ENCODE results near the gene ZDHHC22. TPM values are rescaled to one million over a fixed set of nuclear protein-coding genes. Genes with fewer than 3 reads are reported as not detected.

ZDHHC22 gene
- total and polyA plus RNA-seq, 2 experiments from 2014 or later, result 17.6 to 32.1 TPM

- no peak for TF ChIP-seq STAT1 (IDR thresholded peaks at IDR 0.05; ENCODE audit: unreplicated experiment)
- TF ChIP-seq JUNB (IDR thresholded peaks at IDR 0.05; ENCODE audit: unreplicated experiment), result no peak
- no peak for TF ChIP-seq EZH2 (IDR thresholded peaks at IDR 0.05; ENCODE audit: low read depth, unreplicated experiment)
- no peak for TF ChIP-seq ZNF114 (CRISPR knock-in tag; IDR thresholded peaks at IDR 0.05)
- TF ChIP-seq CTCF (conservative IDR thresholded peaks at IDR 0.05; ENCODE audit: low read depth in 2 of 2), result no peak
Observed at GRCh38 chr14:77154421-77154820, 12.8 kb upstream of the ZDHHC22 start (continued).

GRCh38 chr14:77153802-77154201 lies 12.2 kb upstream of the ZDHHC22 start:
- no peak overlapping the region for H3K27ac Mint-ChIP-seq
- H3K4me1 Mint-ChIP-seq, result peaks cover 44% of the 10 kb centered on the region
- no peak overlapping the region for H3K27ac ChIP-seq (ENCODE audit: low read depth)
- no peak for TF ChIP-seq STAT1 (IDR thresholded peaks at IDR 0.05; ENCODE audit: unreplicated experiment)
- TF ChIP-seq CTCF (conservative IDR thresholded peaks at IDR 0.05; ENCODE audit: low read depth in 2 of 2), result no peak
- TF ChIP-seq JUNB (IDR thresholded peaks at IDR 0.05; ENCODE audit: unreplicated experiment), result no peak
- no peak for TF ChIP-seq REST (IDR thresholded peaks at IDR 0.05; ENCODE audit: unreplicated experiment)
- TF ChIP-seq, protein P1, sequence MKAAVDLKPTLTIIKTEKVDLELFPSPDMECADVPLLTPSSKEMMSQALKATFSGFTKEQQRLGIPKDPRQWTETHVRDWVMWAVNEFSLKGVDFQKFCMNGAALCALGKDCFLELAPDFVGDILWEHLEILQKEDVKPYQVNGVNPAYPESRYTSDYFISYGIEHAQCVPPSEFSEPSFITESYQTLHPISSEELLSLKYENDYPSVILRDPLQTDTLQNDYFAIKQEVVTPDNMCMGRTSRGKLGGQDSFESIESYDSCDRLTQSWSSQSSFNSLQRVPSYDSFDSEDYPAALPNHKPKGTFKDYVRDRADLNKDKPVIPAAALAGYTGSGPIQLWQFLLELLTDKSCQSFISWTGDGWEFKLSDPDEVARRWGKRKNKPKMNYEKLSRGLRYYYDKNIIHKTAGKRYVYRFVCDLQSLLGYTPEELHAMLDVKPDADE (IDR thresholded peaks at IDR 0.05), result no peak
- TF ChIP-seq ZNF114 (CRISPR knock-in tag; IDR thresholded peaks at IDR 0.05), result no peak
- no peak overlapping the region for H3K4me3 ChIP-seq
- no peaks in the 10 kb centered on the region for H4K20me1 ChIP-seq (replicated peaks; ENCODE audit: insufficient read depth)
- no peak overlapping the region for H2AFZ ChIP-seq
- 0 out of 2 replicates have a peak, but pooled peaks cover 2% of the 10 kb centered on the region for H3F3A ChIP-seq (replicated peaks; ENCODE audit: low read depth)
- H3K9me3 Mint-ChIP-seq, result no peaks in the 10 kb centered on the region
- H3K79me2 ChIP-seq (replicated peaks; ENCODE audit: insufficient read depth), result no peaks in the 10 kb centered on the region
- no peaks in the 10 kb centered on the region for H3K36me3 Mint-ChIP-seq (ENCODE audit: low read depth)
- no peaks in the 10 kb centered on the region for H3K36me3 ChIP-seq (ENCODE audit: insufficient read depth)
- no peak overlapping the region for H3K4me3 Mint-ChIP-seq
- DNase-seq (ENCODE audit: low spot score) (no peak), ATAC-seq (no peak)
- H3K4me2 ChIP-seq, result no peak overlapping the region
- no peaks in the 10 kb centered on the region for H3K27me3 ChIP-seq (ENCODE audit: insufficient read depth)
- H3K27me3 Mint-ChIP-seq (ENCODE audit: insufficient read depth, low read depth, poor library complexity), result peaks cover 15% of the 10 kb centered on the region
- H3K4me1 ChIP-seq (ENCODE audit: insufficient read depth), result peaks cover 18% of the 10 kb centered on the region
- no peaks in the 10 kb centered on the region for H3K9me2 ChIP-seq (ENCODE audit: insufficient read depth)
